Sigmoid colon (tissue), 7 donors: ENCODE results near the gene IFT74. TPM values are rescaled to one million over a fixed set of nuclear protein-coding genes. Genes with fewer than 3 reads are reported as not detected.

Experiments
- DNase-seq: peaks from one replicate; pipeline ENCODE4 v3.0.0-alpha.2; 2019
- H3K27ac ChIP-seq, 4 donors: fragments of 200-600 bp; sonication (generic); one replicate each; pipeline ENCODE4 v1.5.1; 2016 to 2019; ENCODE audit warnings: mild to moderate bottlenecking in 1 of 4
- H3K27me3 ChIP-seq, 3 donors: fragments of 200-600 bp; sonication (generic); one replicate each; pipeline ENCODE4 v1.5.1; 2019; ENCODE audit warnings: mild to moderate bottlenecking in 1 of 3
- H3K36me3 ChIP-seq, 4 donors: fragments of 200-600 bp; sonication (generic); one replicate each; pipeline ENCODE4 v1.5.1; 2016 to 2019
- H3K4me1 ChIP-seq, 4 donors: fragments of 200-600 bp; sonication (generic); one replicate each; pipeline ENCODE4 v1.5.1; 2017 to 2019
- H3K4me3 ChIP-seq, 4 donors: fragments of 200-600 bp; sonication (generic); one replicate each; pipeline ENCODE4 v1.5.1; 2017 to 2019; ENCODE audit warnings: mild to moderate bottlenecking in 2 of 4, moderate library complexity in 1 of 4
- H3K9me3 ChIP-seq, 4 donors: fragments of 200-600 bp in 3 of 4; sonication (generic) in 3 of 4; one replicate each; pipeline versions ENCODE4 v1.5.1 to v1.6.1; 2013 to 2019
- CTCF ChIP-seq, 4 experiments: fragments of 450-650 bp in 3 of 4; fragments of 200-600 bp in 1 of 4; IDR thresholded peaks; one replicate each; pipeline ENCODE4 v1.5.1; 2016 to 2019; ENCODE audit warnings: antibody characterized with exemption in 4 of 4, mild to moderate bottlenecking in 3 of 4, moderate library complexity in 2 of 4
- EP300 ChIP-seq, 4 donors: sonication (generic); formaldehyde crosslinking; IDR thresholded peaks; one replicate each; pipeline ENCODE4 v1.6.1; 2017; ENCODE audit warnings: antibody characterized with exemption in 4 of 4
- POLR2A ChIP-seq, 2 donors: fragments of 450-650 bp; IDR thresholded peaks; one replicate each; pipeline ENCODE4 v1.6.1; 2016; ENCODE audit warnings: antibody characterized with exemption in 2 of 2, mild to moderate bottlenecking in 2 of 2, moderate library complexity in 2 of 2
- POLR2AphosphoS5 ChIP-seq, 4 donors: sonication (generic); formaldehyde crosslinking; IDR thresholded peaks; one replicate each; pipeline ENCODE4 v1.6.1; 2017; ENCODE audit warnings: antibody characterized with exemption in 4 of 4
- WGBS, 2 donors: extraction: QIAGEN DNeasy Blood & Tissue Kit; methylation state at CpG; one replicate each; pipeline ENCODE4 v1.1.7; 2013; 5-methylcytosine and 5-hydroxymethylcytosine counted together
- intact Hi-C: fragments of 100-400 bp; cut with DNase I; formaldehyde crosslinking; loops from one replicate; pipeline ENCODE4 v1.15.1; 2023
- polyA plus RNA-seq, 3 donors: library from polyadenylated mRNA; stranded (reverse); fragments of 200-250 nt; gene quantifications; one replicate each; pipeline ENCODE4 v1.2.3, GENCODE V29; 2013
- total RNA-seq, 4 donors: library from RNA; depleted of rRNA; stranded (reverse); fragments of >200 nt; gene quantifications; one replicate each; pipeline ENCODE4 v1.1.0, GENCODE V29; 2016
- donor health status: healthy with polysubstance abuse.
- donor health status: Bipolar disorder and iron deficiency.
- donor health status: healthy.

The IFT74 gene
- total and polyA plus RNA-seq, 7 donors = 9.6 to 22.5 (median 14.5) TPM

GRCh38 chr9:27047136-27047535, 90.9 kb downstream of the IFT74 start:
- peaks cover 0 to 14% (median 0%) of the 10 kb centered on the region in 4 donors for H3K36me3 ChIP-seq
- 72 to 83% methylated on average over 4 of the region's 4 CpGs for WGBS, 2 donors
- no peaks in the 10 kb centered on the region for H3K4me1 ChIP-seq
- no peak overlapping the region for H3K4me3 ChIP-seq
- no peak for DNase-seq
- TF ChIP-seq EP300 (IDR thresholded peaks at IDR 0.05) (no peak), POLR2AphosphoS5 (IDR thresholded peaks at IDR 0.05) (no peak), CTCF (IDR thresholded peaks at IDR 0.05) (no peak), POLR2A (IDR thresholded peaks at IDR 0.05) (no peak)
- intact Hi-C loops = no loop called here
- H3K27ac ChIP-seq = no peak overlapping the region
- no peaks in the 10 kb centered on the region for H3K27me3 ChIP-seq
- no peaks in the 10 kb centered on the region for H3K9me3 ChIP-seq

- Histone ChIP-seq H3K4me1 (no peaks in the 10 kb centered on the region), H3K9me3 (no peaks in the 10 kb centered on the region), H3K27me3 (no peaks in the 10 kb centered on the region), H3K27ac (no peak overlapping the region), H3K4me3 (no peak overlapping the region), H3K36me3 (peaks cover 0 to 14% (median 0%) of the 10 kb centered on the region in 4 donors)
- TF ChIP-seq CTCF (IDR thresholded peaks at IDR 0.05) (no peak), POLR2AphosphoS5 (IDR thresholded peaks at IDR 0.05) (no peak), EP300 (IDR thresholded peaks at IDR 0.05) (no peak), POLR2A (IDR thresholded peaks at IDR 0.05) (no peak)
- 17 to 30% methylated on average over 6 of the region's 6 CpGs for WGBS, 2 donors
- intact Hi-C loops = no loop called here
- no peak for DNase-seq
Observed at GRCh38 chr9:27053369-27054022, 97.3 kb downstream of the IFT74 start.

- TF ChIP-seq EP300 (IDR thresholded peaks at IDR 0.05) (no peak), POLR2AphosphoS5 (IDR thresholded peaks at IDR 0.05) (no peak)
- Histone ChIP-seq H3K4me1 (no peaks in the 10 kb centered on the region), H3K9me3 (no peaks in the 10 kb centered on the region), H3K27me3 (no peaks in the 10 kb centered on the region), H3K27ac (no peak overlapping the region), H3K36me3 (peaks cover 0 to 14% (median 0%) of the 10 kb centered on the region in 4 donors), H3K4me3 (no peak overlapping the region)
- DNase-seq = no peak
- 94% methylated on average over 1 of the region's 1 CpG for WGBS, 2 donors
- intact Hi-C loops = no loop called here
Observed at GRCh38 chr9:27054125-27054524, 97.9 kb downstream of the IFT74 start.

- intact Hi-C loops = no loop called here
- H3K36me3 ChIP-seq = peaks cover 0 to 18% (median 0%) of the 10 kb centered on the region in 4 donors
- H3K9me3 ChIP-seq = no peaks in the 10 kb centered on the region
- no peak for DNase-seq
- H3K4me1 ChIP-seq = no peaks in the 10 kb centered on the region
- H3K4me3 ChIP-seq = no peak overlapping the region
- no peak for TF ChIP-seq CTCF (IDR thresholded peaks at IDR 0.05)
- no peak for TF ChIP-seq EP300 (IDR thresholded peaks at IDR 0.05)
- TF ChIP-seq POLR2A (IDR thresholded peaks at IDR 0.05) = no peak
- TF ChIP-seq POLR2AphosphoS5 (IDR thresholded peaks at IDR 0.05) = no peak
- no peaks in the 10 kb centered on the region for H3K27me3 ChIP-seq
- H3K27ac ChIP-seq = no peak overlapping the region
Observed at GRCh38 chr9:27054841-27055240, 98.6 kb downstream of the IFT74 start.

GRCh38 chr9:27059412-27059811, 103.2 kb downstream of the IFT74 start:
- Histone ChIP-seq H3K27ac (no peak overlapping the region), H3K4me1 (no peaks in the 10 kb centered on the region), H3K9me3 (no peaks in the 10 kb centered on the region), H3K36me3 (peaks cover 0 to 31% (median 0%) of the 10 kb centered on the region in 4 donors), H3K27me3 (no peaks in the 10 kb centered on the region), H3K4me3 (no peak overlapping the region)
- no peak for DNase-seq
- no peak for TF ChIP-seq CTCF (IDR thresholded peaks at IDR 0.05)
- no peak for TF ChIP-seq POLR2AphosphoS5 (IDR thresholded peaks at IDR 0.05)
- WGBS, 2 donors = 79 to 87% methylated on average over 1 of the region's 1 CpG
- intact Hi-C loops = no loop called here
